Uterus (tissue), 4 donors: ENCODE measurements around the gene AGPS. TPM values are rescaled to one million over a fixed set of nuclear protein-coding genes. Genes with fewer than 3 reads are reported as not detected.
"Not testable (repeated sequence)": the region's sequence is repeated elsewhere in the genome, so short reads cannot be mapped to it uniquely, and the experiment has no call there.

Experiments used
- DNase-seq, 2 donors: peaks; one replicate each; pipeline ENCODE4 v3.0.0-alpha.2; 2019 to 2020
- H3K27ac ChIP-seq, 2 donors: fragments of 200-600 bp; sonication (generic); 1 replicate in 1 of 2; 2 replicates in 1 of 2; pipeline ENCODE4 v1.5.1; 2016 to 2018
- H3K27me3 ChIP-seq, 2 donors: fragments of 200-600 bp; sonication (generic); one replicate each; pipeline ENCODE4 v1.5.1; 2018 to 2019; ENCODE audit warnings: control low read depth in 1 of 2
- H3K36me3 ChIP-seq, 2 donors: fragments of 200-600 bp; sonication (generic); one replicate each; pipeline ENCODE4 v1.5.1; 2019; ENCODE audit warnings: control low read depth in 1 of 2
- H3K4me1 ChIP-seq, 2 donors: fragments of 200-600 bp; sonication (generic); one replicate each; pipeline ENCODE4 v1.5.1; 2018 to 2019; ENCODE audit warnings: control low read depth in 1 of 2
- H3K4me3 ChIP-seq, 2 donors: fragments of 200-600 bp; sonication (generic); 1 replicate in 1 of 2; 2 replicates in 1 of 2; pipeline ENCODE4 v1.5.1; 2018 to 2019; ENCODE audit warnings: mild to moderate bottlenecking in 1 of 2
- H3K9me3 ChIP-seq, 2 donors: fragments of 200-600 bp; sonication (generic); one replicate each; pipeline ENCODE4 v1.5.1; 2019; ENCODE audit warnings: control low read depth in 1 of 2
- CTCF ChIP-seq, 4 experiments: fragments of 200-600 bp in 2 of 4; fragments of 450-650 bp in 2 of 4; sonication (generic) in 2 of 4; IDR thresholded peaks; one replicate each; pipeline ENCODE4 v1.5.1; 2016 to 2019; ENCODE audit warnings: antibody characterized with exemption in 4 of 4, mild to moderate bottlenecking in 2 of 4, moderate library complexity in 1 of 4
- POLR2A ChIP-seq, 2 donors: fragments of 450-650 bp; IDR thresholded peaks; one replicate each; pipeline ENCODE4 v1.6.1; 2016; ENCODE audit warnings: antibody characterized with exemption in 2 of 2, mild to moderate bottlenecking in 1 of 2, moderate library complexity in 1 of 2
- intact Hi-C: fragments of 100-400 bp; cut with DNase I; formaldehyde crosslinking; loops from one replicate; pipeline ENCODE4 v1.15.1; 2023; ENCODE audit warnings: low total_unique reads
- total RNA-seq, 4 donors: library from RNA; depleted of rRNA in 3 of 4; stranded (reverse); fragments of >200 nt in 3 of 4; gene quantifications; one replicate each; pipeline versions ENCODE4 v1.1.0 to v1.2.4, GENCODE V29; 2014 to 2023
- donor health status: DM: yes; HTN: yes; CAD: no.

Gene AGPS
- total RNA-seq, 4 donors from 2014 or later: 10.2 to 64.4 (median 40.0) TPM

- Histone ChIP-seq H3K36me3 (no peaks in the 10 kb centered on the region), H3K27ac (no peak overlapping the region), H3K4me1 (no peaks in the 10 kb centered on the region), H3K9me3 (no peaks in the 10 kb centered on the region), H3K27me3 (no peaks in the 10 kb centered on the region), H3K4me3 (no peak overlapping the region)
- no peak for DNase-seq
- intact Hi-C loops: no loop called here
- TF ChIP-seq CTCF (IDR thresholded peaks at IDR 0.05) (no peak), POLR2A (IDR thresholded peaks at IDR 0.05) (no peak)
Measured at GRCh38 chr2:177484180-177484795, 91.7 kb downstream of the AGPS start.

- H3K36me3 ChIP-seq, intact Hi-C loops, DNase-seq, H3K4me1 ChIP-seq, H3K9me3 ChIP-seq, H3K27me3 ChIP-seq, H3K27ac ChIP-seq, H3K4me3 ChIP-seq: not testable (repeated sequence)
Measured at GRCh38 chr2:177485657-177486056, 93.1 kb downstream of the AGPS start.

- Histone ChIP-seq H3K4me1 (no peaks in the 10 kb centered on the region), H3K27me3 (no peaks in the 10 kb centered on the region), H3K36me3 (no peaks in the 10 kb centered on the region), H3K4me3 (no peak overlapping the region), H3K27ac (no peak overlapping the region), H3K9me3 (no peaks in the 10 kb centered on the region)
- TF ChIP-seq CTCF (IDR thresholded peaks at IDR 0.05): peak; percentile 55 to 64 (median 60)
- TF ChIP-seq POLR2A (IDR thresholded peaks at IDR 0.05): no peak
- intact Hi-C loops: no loop called here
- no peak for DNase-seq
Measured at GRCh38 chr2:177489719-177490301, 97.2 kb downstream of the AGPS start.

- no peak for DNase-seq
- intact Hi-C loops: no loop called here
- no peak overlapping the region for H3K4me3 ChIP-seq
Measured at GRCh38 chr2:177495945-177496344, 103.4 kb downstream of the AGPS start.

GRCh38 chr2:177496921-177497320 lies 104.3 kb downstream of the AGPS start:
- Histone ChIP-seq H3K9me3 (no peaks in the 10 kb centered on the region), H3K4me1 (no peaks in the 10 kb centered on the region), H3K27me3 (no peaks in the 10 kb centered on the region), H3K27ac (no peak overlapping the region), H3K36me3 (no peaks in the 10 kb centered on the region), H3K4me3 (no peak overlapping the region)
- intact Hi-C loops: no loop called here
- no peak for DNase-seq
- TF ChIP-seq POLR2A (IDR thresholded peaks at IDR 0.05) (no peak), CTCF (IDR thresholded peaks at IDR 0.05) (no peak)

More at GRCh38 chr2:177495945-177496344, 103.4 kb downstream of the AGPS start:
- no peaks in the 10 kb centered on the region for H3K36me3 ChIP-seq
- no peak overlapping the region for H3K27ac ChIP-seq
- H3K27me3 ChIP-seq: no peaks in the 10 kb centered on the region
- no peak for TF ChIP-seq POLR2A (IDR thresholded peaks at IDR 0.05)
- TF ChIP-seq CTCF (IDR thresholded peaks at IDR 0.05): no peak
- no peaks in the 10 kb centered on the region for H3K9me3 ChIP-seq
- no peaks in the 10 kb centered on the region for H3K4me1 ChIP-seq
